H54 (cell line): ENCODE results near the gene SF3B3.

Experiments used
- DNase-seq: peaks from one replicate; pipeline ENCODE4 v3.0.0; 2011; ENCODE audit warnings: low spot score, mixed read lengths; ENCODE audit not compliant: insufficient read length
- FAIRE-seq: peaks from 3 replicates; lab custom pipeline; 2011; peaks lifted over from hg19 to GRCh38; lab: Jason Lieb, UNC
- POLR2A ChIP-seq: IDR thresholded peaks from 2 replicates; pipeline ENCODE4 v1.6.1; 2011; ENCODE audit warnings: low read depth, mild to moderate bottlenecking, low read length

Gene SF3B3

GRCh38 chr16:70568601-70569237 lies 45.1 kb downstream of the SF3B3 start:
- no peak for DNase-seq
- no peak for FAIRE-seq
- TF ChIP-seq POLR2A = no peak

GRCh38 chr16:70569752-70570151 lies 46.1 kb downstream of the SF3B3 start:
- DNase-seq (no peak), FAIRE-seq (no peak)
- TF ChIP-seq POLR2A = no peak

GRCh38 chr16:70570967-70571570 lies 47.5 kb downstream of the SF3B3 start:
- no peak for FAIRE-seq
- TF ChIP-seq POLR2A = no peak
- DNase-seq = no peak

GRCh38 chr16:70571623-70572022 lies 48.0 kb downstream of the SF3B3 start:
- TF ChIP-seq POLR2A = no peak
- DNase-seq (no peak), FAIRE-seq (no peak)

GRCh38 chr16:70572050-70572925 lies 48.7 kb downstream of the SF3B3 start:
- no peak for FAIRE-seq
- DNase-seq = no peak
- TF ChIP-seq POLR2A = no peak

GRCh38 chr16:70572926-70573270 lies 49.3 kb downstream of the SF3B3 start:
- no peak for FAIRE-seq
- no peak for TF ChIP-seq POLR2A

GRCh38 chr16:70573451-70574121 lies 50.0 kb downstream of the SF3B3 start:
- DNase-seq (no peak), FAIRE-seq (no peak)
- no peak for TF ChIP-seq POLR2A

More at GRCh38 chr16:70572926-70573270, 49.3 kb downstream of the SF3B3 start:
- no peak for DNase-seq

GRCh38 chr16:70574595-70575271 lies 51.1 kb downstream of the SF3B3 start:
- DNase-seq (no peak), FAIRE-seq (no peak)
- no peak for TF ChIP-seq POLR2A

- TF ChIP-seq POLR2A = no peak
- FAIRE-seq (no peak), DNase-seq (no peak)
Observed at GRCh38 chr16:70575376-70575775, 51.8 kb downstream of the SF3B3 start.

GRCh38 chr16:70576431-70577255 lies 53.0 kb downstream of the SF3B3 start:
- TF ChIP-seq POLR2A = no peak
- FAIRE-seq = peak; percentile 6
- peak; percentile 55 for DNase-seq

GRCh38 chr16:70577256-70577698 lies 53.7 kb downstream of the SF3B3 start:
- FAIRE-seq (peak; percentile 77), DNase-seq (peak; percentile 84)
- no peak for TF ChIP-seq POLR2A

- FAIRE-seq = no peak
- DNase-seq = no peak
- no peak for TF ChIP-seq POLR2A
Observed at GRCh38 chr16:70578035-70578434, 54.4 kb downstream of the SF3B3 start.

GRCh38 chr16:70579248-70579647 lies 55.6 kb downstream of the SF3B3 start:
- TF ChIP-seq POLR2A = no peak
- no peak for FAIRE-seq
- no peak for DNase-seq
